Caco-2 (cell line): Measurements from ENCODE around the gene LMAN1L. TPM values are rescaled to one million over a fixed set of nuclear protein-coding genes. Genes with fewer than 3 reads are reported as not detected.

Source experiments
- BruUV-seq: library from RNA; stranded (reverse); fragments of 400-500 nt; replicated peaks from 2 replicates; lab custom pipeline; 2021; lab: Mats Ljungman, UMichigan
- CTCF ChIA-PET: fragments of 300-600 bp; sonication (Branson Sonifier 250); formaldehyde crosslinking; loops from one replicate; lab custom pipeline; 2022; ENCODE audit warnings: antibody characterized with exemption; lab: Charles Lee
- POLR2A ChIA-PET: fragments of 300-600 bp; sonication (Branson Sonifier 250); formaldehyde crosslinking; loops from one replicate; lab custom pipeline; 2022; ENCODE audit warnings: antibody characterized with exemption; lab: Charles Lee
- DNase-seq, 2 experiments: peaks; one replicate each; pipeline versions ENCODE4 v3.0.0 to v3.0.0-alpha.2; 2020 to 2022
- H3K27me3 ChIP-seq: replicated peaks from 2 replicates; pipeline ENCODE4 v1.6.0; 2011; ENCODE audit warnings: low read length; ENCODE audit not compliant: control insufficient read depth, insufficient read depth
- H3K36me3 ChIP-seq: 2 replicates; pipeline ENCODE4 v1.5.1; 2011; ENCODE audit warnings: low read length; ENCODE audit not compliant: control insufficient read depth, insufficient read depth
- H3K4me1 ChIP-seq: fragments of 250-450 bp; sonication (Bioruptor Pico); 2 replicates; pipeline ENCODE4 v1.5.1; 2020; ENCODE audit warnings: mild to moderate bottlenecking
- H3K4me3 ChIP-seq: 2 replicates; pipeline ENCODE4 v1.5.1; 2011; ENCODE audit warnings: low read depth, mild to moderate bottlenecking, control low read depth, low read length
- H3K9me3 ChIP-seq: fragments of 250-450 bp; sonication (Bioruptor Pico); 2 replicates; pipeline ENCODE4 v1.5.1; 2020; ENCODE audit warnings: mild to moderate bottlenecking, moderate library complexity
- H3K27ac Mint-ChIP-seq: one replicate; pipeline ENCODE4 v1.8.0; 2022; ENCODE audit warnings: mixed read lengths; ENCODE audit not compliant: unreplicated experiment
- H3K27me3 Mint-ChIP-seq: one replicate; pipeline ENCODE4 v1.8.0; 2022; ENCODE audit warnings: mixed read lengths; ENCODE audit not compliant: insufficient read depth, unreplicated experiment
- H3K36me3 Mint-ChIP-seq: one replicate; pipeline ENCODE4 v1.8.0; 2022; ENCODE audit warnings: mild to moderate bottlenecking, mixed read lengths; ENCODE audit not compliant: insufficient read depth, unreplicated experiment
- H3K4me1 Mint-ChIP-seq: one replicate; pipeline ENCODE4 v1.8.0; 2022; ENCODE audit warnings: low read depth, mixed read lengths; ENCODE audit not compliant: unreplicated experiment
- H3K4me3 Mint-ChIP-seq: one replicate; pipeline ENCODE4 v1.8.0; 2022; ENCODE audit warnings: mild to moderate bottlenecking, moderate library complexity, mixed read lengths; ENCODE audit not compliant: unreplicated experiment
- H3K9me3 Mint-ChIP-seq: one replicate; pipeline ENCODE4 v1.8.0; 2022; ENCODE audit warnings: mixed read lengths; ENCODE audit not compliant: unreplicated experiment
- intact Hi-C: fragments of 100-400 bp; cut with micrococcal nuclease; formaldehyde crosslinking; loops from one replicate; pipeline ENCODE4 v1.10.0; 2022; ENCODE audit not compliant: unreplicated experiment
- total RNA-seq: library from RNA; stranded (reverse); gene quantifications from 2 replicates; pipeline ENCODE4 v1.2.3, GENCODE V29; 2022
- TF ChIP-seq, protein P1 (sequence below), 2 experiments: fragments of 200-600 bp in 1 of 2; IDR thresholded peaks; 1 replicate in 1 of 2; 2 replicates in 1 of 2; pipeline versions ENCODE4 v1.5.1 to v1.8.0; 2011 to 2022; ENCODE audit warnings: antibody characterized with exemption in 1 of 2, control low read depth in 1 of 2, inconsistent platforms in 1 of 2, low read depth in 1 of 2, low read length in 1 of 2, mild to moderate bottlenecking in 1 of 2, moderate library complexity in 1 of 2; ENCODE audit not compliant: insufficient read depth in 1 of 2, severe bottlenecking in 1 of 2, unreplicated experiment in 1 of 2

The LMAN1L gene
- total RNA-seq, 1 experiment from 2014 or later, result not detected

DNA sequence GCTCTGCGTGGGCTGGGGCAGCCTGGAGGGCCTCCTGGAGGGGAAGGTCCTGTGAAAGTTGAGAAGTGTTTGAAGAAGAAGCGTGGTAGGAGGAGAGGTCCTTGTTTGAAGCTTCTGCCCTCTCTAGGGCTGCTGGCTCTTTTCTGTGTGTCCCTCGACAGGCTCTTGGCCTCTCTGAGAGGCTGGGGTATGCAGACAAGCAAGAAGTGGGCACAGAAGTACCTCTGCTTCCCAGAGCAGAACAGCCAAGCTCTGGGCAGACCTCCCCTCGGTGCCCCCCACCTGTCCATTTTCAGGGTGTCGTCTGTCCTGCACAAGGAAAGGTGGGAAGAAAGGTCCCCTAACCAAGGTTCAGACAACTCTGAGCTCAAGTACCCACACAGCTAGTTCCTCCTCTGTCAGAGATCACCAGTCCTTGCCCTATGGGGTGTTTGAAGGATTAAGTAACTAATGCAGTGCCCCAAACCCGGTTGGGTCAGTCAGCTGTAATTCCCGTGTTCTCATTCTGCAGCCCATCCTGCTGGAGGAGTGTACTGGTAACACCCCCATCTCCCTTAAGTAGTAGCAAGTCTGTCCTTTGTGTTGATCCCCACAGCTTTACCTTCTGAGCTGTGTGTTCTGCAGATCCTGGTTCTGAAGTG is 24.5 kb upstream of the LMAN1L start:
- H3K4me1 Mint-ChIP-seq, result peaks cover 13% of the 10 kb centered on the region
- H3K36me3 Mint-ChIP-seq, result peaks cover 5% of the 10 kb centered on the region
- Histone ChIP-seq H3K27me3 (no peaks in the 10 kb centered on the region), H3K4me3 (no peak overlapping the region), H3K36me3 (no peaks in the 10 kb centered on the region; the same call in 1 of the 2 replicates), H3K9me3 (no peaks in the 10 kb centered on the region), H3K4me1 (peaks cover 25% of the 10 kb centered on the region)
- intact Hi-C loops, result no loop called here
- TF ChIP-seq, protein P1, sequence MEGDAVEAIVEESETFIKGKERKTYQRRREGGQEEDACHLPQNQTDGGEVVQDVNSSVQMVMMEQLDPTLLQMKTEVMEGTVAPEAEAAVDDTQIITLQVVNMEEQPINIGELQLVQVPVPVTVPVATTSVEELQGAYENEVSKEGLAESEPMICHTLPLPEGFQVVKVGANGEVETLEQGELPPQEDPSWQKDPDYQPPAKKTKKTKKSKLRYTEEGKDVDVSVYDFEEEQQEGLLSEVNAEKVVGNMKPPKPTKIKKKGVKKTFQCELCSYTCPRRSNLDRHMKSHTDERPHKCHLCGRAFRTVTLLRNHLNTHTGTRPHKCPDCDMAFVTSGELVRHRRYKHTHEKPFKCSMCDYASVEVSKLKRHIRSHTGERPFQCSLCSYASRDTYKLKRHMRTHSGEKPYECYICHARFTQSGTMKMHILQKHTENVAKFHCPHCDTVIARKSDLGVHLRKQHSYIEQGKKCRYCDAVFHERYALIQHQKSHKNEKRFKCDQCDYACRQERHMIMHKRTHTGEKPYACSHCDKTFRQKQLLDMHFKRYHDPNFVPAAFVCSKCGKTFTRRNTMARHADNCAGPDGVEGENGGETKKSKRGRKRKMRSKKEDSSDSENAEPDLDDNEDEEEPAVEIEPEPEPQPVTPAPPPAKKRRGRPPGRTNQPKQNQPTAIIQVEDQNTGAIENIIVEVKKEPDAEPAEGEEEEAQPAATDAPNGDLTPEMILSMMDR (IDR thresholded peaks at IDR 0.05; ENCODE audit: insufficient read depth in 1 of 2, low read depth in 1 of 2, low read length in 1 of 2, severe bottlenecking in 1 of 2, unreplicated experiment in 1 of 2), result no peak
- no TSS peak for BruUV-seq
- ChIA-PET CTCF (interaction anchor here (0.6 to 0.7 kb wide), 2 partner anchors 12 to 162 kb away, joined by 3 to 4 read pairs; no protein-coding TSS in a partner anchor), POLR2A (no interaction called here)
- no peaks in the 10 kb centered on the region for H3K27me3 Mint-ChIP-seq
- no peak for DNase-seq
- H3K4me3 Mint-ChIP-seq, result no peak overlapping the region
- no peaks in the 10 kb centered on the region for H3K9me3 Mint-ChIP-seq
- no peak overlapping the region for H3K27ac Mint-ChIP-seq

DNA sequence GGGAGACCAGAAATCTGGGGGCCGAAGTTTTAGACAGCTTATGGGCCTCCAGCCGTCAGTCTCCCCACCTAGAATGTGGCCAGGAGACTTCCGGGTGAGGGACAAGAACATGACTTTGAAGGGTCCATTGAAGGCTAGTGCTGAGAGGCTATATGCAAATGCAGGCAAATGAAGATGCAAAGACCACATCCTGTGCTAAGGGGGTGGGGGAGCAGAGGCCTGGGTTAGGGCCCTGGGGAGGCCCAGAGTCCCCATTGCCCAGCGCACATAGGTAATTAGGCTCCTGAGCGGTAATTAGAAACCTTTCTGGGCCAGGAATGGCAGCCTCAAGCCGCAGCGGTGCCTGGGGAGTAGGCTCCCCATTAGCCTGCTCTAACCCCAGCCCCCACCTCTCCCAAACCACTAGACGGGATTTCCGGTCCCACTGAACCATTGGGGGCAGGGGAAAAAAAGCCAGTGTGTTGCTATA is 23.9 kb upstream of the LMAN1L start:
- POLR2A ChIA-PET, result no interaction called here
- no peaks in the 10 kb centered on the region for H3K27me3 ChIP-seq
- no peak overlapping the region for H3K27ac Mint-ChIP-seq
- intact Hi-C loops, result no loop called here
- no peaks in the 10 kb centered on the region for H3K9me3 Mint-ChIP-seq
- peaks cover 5% of the 10 kb centered on the region for H3K36me3 Mint-ChIP-seq
- no peaks in the 10 kb centered on the region for H3K9me3 ChIP-seq
- H3K4me1 Mint-ChIP-seq, result peaks cover 13% of the 10 kb centered on the region
- CTCF ChIA-PET, result interaction anchor here (0.7 to 1.5 kb wide), 3 partner anchors 16 to 35 kb away, joined by 3 to 5 read pairs (median 4); no protein-coding TSS in a partner anchor
- DNase-seq, result no peak
- no peaks in the 10 kb centered on the region; the same call in 1 of the 2 replicates for H3K36me3 ChIP-seq
- no peaks in the 10 kb centered on the region for H3K27me3 Mint-ChIP-seq
- H3K4me3 ChIP-seq, result no peak overlapping the region
- TF ChIP-seq, protein P1 (IDR thresholded peaks at IDR 0.05; ENCODE audit: insufficient read depth in 1 of 2, low read depth in 1 of 2, low read length in 1 of 2, severe bottlenecking in 1 of 2, unreplicated experiment in 1 of 2), result no peak
- BruUV-seq, result no TSS peak
- no peak overlapping the region for H3K4me3 Mint-ChIP-seq
- peaks cover 20% of the 10 kb centered on the region for H3K4me1 ChIP-seq

DNA sequence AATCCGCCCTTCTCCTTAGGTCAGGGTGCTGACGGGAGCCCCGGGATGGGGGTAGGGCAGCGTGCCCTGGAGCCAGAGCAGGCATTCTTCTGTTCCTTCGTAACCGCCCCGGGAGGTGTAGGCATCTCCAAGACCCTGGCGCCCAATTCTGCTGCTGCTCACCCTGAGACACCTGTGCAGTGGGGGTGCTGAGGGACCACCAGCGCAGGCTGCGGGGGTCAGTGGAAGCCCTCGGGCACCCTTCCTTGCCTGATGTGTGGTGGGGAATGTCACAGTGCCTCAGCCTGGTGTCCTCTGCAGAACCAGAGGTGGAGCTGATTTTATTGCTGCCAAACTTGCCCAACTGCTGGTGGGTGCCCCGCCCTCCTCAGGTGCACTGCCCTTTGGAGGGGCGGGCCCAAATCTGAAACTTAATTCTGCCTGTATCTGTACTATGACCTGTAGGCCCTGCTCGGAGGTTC is 23.4 kb upstream of the LMAN1L start:
- ChIA-PET CTCF (interaction anchor here (0.6 to 1.5 kb wide), 4 partner anchors 16 to 54 kb away, joined by 3 to 5 read pairs (median 4); partner anchors contain the start of gene ULK3), POLR2A (no interaction called here)
- Histone ChIP-seq H3K27me3 (no peaks in the 10 kb centered on the region), H3K4me1 (peaks cover 19% of the 10 kb centered on the region), H3K36me3 (no peaks in the 10 kb centered on the region; the same call in 1 of the 2 replicates), H3K4me3 (no peak overlapping the region), H3K9me3 (no peaks in the 10 kb centered on the region)
- no peaks in the 10 kb centered on the region for H3K9me3 Mint-ChIP-seq
- H3K4me1 Mint-ChIP-seq, result peaks cover 13% of the 10 kb centered on the region
- H3K4me3 Mint-ChIP-seq, result peak overlapping the region; percentile 1
- H3K36me3 Mint-ChIP-seq, result peaks cover 5% of the 10 kb centered on the region
- intact Hi-C loops, result no loop called here
- H3K27ac Mint-ChIP-seq, result peak overlapping the region; percentile 3
- TF ChIP-seq, protein P1 (IDR thresholded peaks at IDR 0.05; ENCODE audit: insufficient read depth in 1 of 2, low read depth in 1 of 2, low read length in 1 of 2, severe bottlenecking in 1 of 2, unreplicated experiment in 1 of 2), result no peak
- H3K27me3 Mint-ChIP-seq, result no peaks in the 10 kb centered on the region
- BruUV-seq, result no TSS peak
- DNase-seq, result peak; percentile 71 to 74
